Keratinocyte (primary cell): Measurements from ENCODE around the gene PCA3. TPM values are rescaled to one million over a fixed set of nuclear protein-coding genes. Genes with fewer than 3 reads are reported as not detected.

ENCODE experiments used
- DNase-seq: peaks from one replicate; pipeline ENCODE4 v3.0.0-alpha.2; 2011; ENCODE audit warnings: low read depth, missing footprints, low spot score
- FAIRE-seq: peaks from 2 replicates; lab custom pipeline; 2011; peaks lifted over from hg19 to GRCh38; lab: Jason Lieb, UNC
- H2AFZ ChIP-seq: 2 replicates; pipeline ENCODE4 v1.6.0; 2012; ENCODE audit warnings: low read length, control low read depth, inconsistent platforms; ENCODE audit not compliant: control insufficient read depth
- H3K27ac ChIP-seq: 2 replicates; pipeline ENCODE4 v1.5.1; 2011; ENCODE audit warnings: low read length; ENCODE audit not compliant: control insufficient read depth, insufficient read depth
- H3K27me3 ChIP-seq: 3 replicates; pipeline ENCODE4 v1.6.0; 2011; ENCODE audit warnings: low read length; ENCODE audit not compliant: control insufficient read depth, insufficient read depth; ENCODE audit errors: extremely low read depth
- H3K36me3 ChIP-seq, 2 experiments: 2 replicates in 1 of 2; 3 replicates in 1 of 2; pipeline ENCODE4 v1.5.1; 2011; ENCODE audit warnings: low read length in 2 of 2, mild to moderate bottlenecking in 1 of 2; ENCODE audit not compliant: control insufficient read depth in 2 of 2, insufficient read depth in 2 of 2; ENCODE audit errors: extremely low read depth in 1 of 2
- H3K4me1 ChIP-seq: 3 replicates; pipeline ENCODE4 v1.5.1; 2011; ENCODE audit warnings: low read length; ENCODE audit not compliant: control insufficient read depth, insufficient read depth; ENCODE audit errors: extremely low read depth
- H3K4me2 ChIP-seq: 3 replicates; pipeline ENCODE4 v1.6.0; 2011; ENCODE audit warnings: low read depth, low read length; ENCODE audit not compliant: control insufficient read depth, insufficient read depth; ENCODE audit errors: extremely low read depth
- H3K4me3 ChIP-seq, 3 experiments: fragments of 200-600 bp in 1 of 3; sonication (generic) in 1 of 3; 2 replicates in 2 of 3; 3 replicates in 1 of 3; pipeline ENCODE4 v1.5.1; 2011 to 2016; ENCODE audit warnings: low read length in 3 of 3, mild to moderate bottlenecking in 3 of 3, control low read depth in 2 of 3, inconsistent platforms in 1 of 3, low read depth in 1 of 3, mixed read lengths in 1 of 3, mixed run types in 1 of 3, moderate library complexity in 1 of 3; ENCODE audit not compliant: control insufficient read depth in 2 of 3, insufficient read depth in 2 of 3; ENCODE audit errors: extremely low read depth in 1 of 3
- H3K79me2 ChIP-seq: 2 replicates; pipeline ENCODE4 v1.6.0; 2012; ENCODE audit warnings: low read length; ENCODE audit not compliant: control insufficient read depth, insufficient read depth
- H3K9ac ChIP-seq: 3 replicates; pipeline ENCODE4 v1.6.0; 2011; ENCODE audit warnings: low read length; ENCODE audit not compliant: control insufficient read depth, insufficient read depth; ENCODE audit errors: extremely low read depth
- H3K9me1 ChIP-seq: 3 replicates; pipeline ENCODE4 v1.6.0; 2011; ENCODE audit warnings: low read length; ENCODE audit not compliant: control insufficient read depth, insufficient read depth; ENCODE audit errors: extremely low read depth
- H3K9me3 ChIP-seq: 2 replicates; pipeline ENCODE4 v1.5.1; 2012; ENCODE audit warnings: low read depth, low read length; ENCODE audit not compliant: control insufficient read depth
- H4K20me1 ChIP-seq: 3 replicates; pipeline ENCODE4 v1.6.0; 2011; ENCODE audit warnings: low read length; ENCODE audit not compliant: control insufficient read depth, insufficient read depth; ENCODE audit errors: extremely low read depth
- CTCF ChIP-seq, 3 experiments: IDR thresholded peaks in 1 of 3; conservative IDR thresholded peaks in 1 of 3; optimal IDR thresholded peaks in 1 of 3; 2 replicates in 2 of 3; 3 replicates in 1 of 3; pipeline versions ENCODE3 to v1.5.1; 2011; ENCODE audit warnings: low read length in 3 of 3, mild to moderate bottlenecking in 3 of 3, moderate library complexity in 2 of 3, control low read depth in 1 of 3, inconsistent platforms in 1 of 3; ENCODE audit not compliant: insufficient read depth in 2 of 3; ENCODE audit errors: extremely low read depth in 1 of 3
- EZH2 ChIP-seq: IDR thresholded peaks from one replicate; pipeline ENCODE4 v1.6.1; 2012; ENCODE audit warnings: inconsistent platforms, mild to moderate bottlenecking, low read length, moderate library complexity
- dilution Hi-C: fragments of 300-500 bp; cut with MboI; formaldehyde crosslinking; loops from one replicate; pipeline ENCODE4 v1.7.0; 2020; ENCODE audit warnings: low sequenced_read_pairs; ENCODE audit not compliant: extremely low pct_ligation_motif_present
- polyA plus RNA-seq, 5 experiments: library from polyadenylated mRNA; depleted of rRNA in 3 of 5; stranded (reverse) in 3 of 5; stranded (forward) in 1 of 5; unstranded in 1 of 5; fragments of >200 nt; gene quantifications; 1 replicate in 1 of 5; 2 replicates in 3 of 5; 3 replicates in 1 of 5; pipeline versions ENCODE4 v1.2.1 to v1.2.3, GENCODE V29; 2011 to 2012; ENCODE audit warnings: missing spikeins in 2 of 5, low read depth in 1 of 5, low replicate concordance in 1 of 5

PCA3 gene
- polyA plus RNA-seq, 1 donor (not counting 4 experiments of a cell fraction or from before 2014, with no cell fraction given), result not detected

GRCh38 chr9:76799473-76799872 is 35.2 kb downstream of the PCA3 start:
- dilution Hi-C loops, result no loop called here
- H3K27me3 ChIP-seq, result no peaks in the 10 kb centered on the region
- FAIRE-seq (no peak), DNase-seq (no peak)
- H3K4me1 ChIP-seq, result no peaks in the 10 kb centered on the region
- H3K79me2 ChIP-seq, result no peaks in the 10 kb centered on the region
- H2AFZ ChIP-seq, result no peak overlapping the region
- no peaks in the 10 kb centered on the region for H3K36me3 ChIP-seq
- H3K9me3 ChIP-seq, result no peaks in the 10 kb centered on the region
- H3K27ac ChIP-seq, result no peak overlapping the region
- no peaks in the 10 kb centered on the region for H4K20me1 ChIP-seq
- no peak overlapping the region for H3K4me3 ChIP-seq
- no peak overlapping the region for H3K4me2 ChIP-seq
- no peak for TF ChIP-seq EZH2
- no peak for TF ChIP-seq CTCF (optimal IDR thresholded peaks at IDR 0.05 in 1 of 3, IDR thresholded peaks at IDR 0.05 in 1 of 3, conservative IDR thresholded peaks at IDR 0.05 in 1 of 3; ENCODE audit: extremely low read depth in 1 of 3, insufficient read depth in 2 of 3, low read length in 3 of 3)
- no peaks in the 10 kb centered on the region for H3K9me1 ChIP-seq
- no peak overlapping the region for H3K9ac ChIP-seq

- no peaks in the 10 kb centered on the region for H4K20me1 ChIP-seq
- no peak overlapping the region for H3K27ac ChIP-seq
- dilution Hi-C loops, result loop anchor here (25.0 kb wide), 1 partner anchor 186 kb away; no protein-coding TSS in a partner anchor
- no peaks in the 10 kb centered on the region for H3K9me1 ChIP-seq
- H3K79me2 ChIP-seq, result no peaks in the 10 kb centered on the region
- FAIRE-seq (no peak), DNase-seq (no peak)
- TF ChIP-seq EZH2 (no peak), CTCF (optimal IDR thresholded peaks at IDR 0.05 in 1 of 3, IDR thresholded peaks at IDR 0.05 in 1 of 3, conservative IDR thresholded peaks at IDR 0.05 in 1 of 3; ENCODE audit: extremely low read depth in 1 of 3, insufficient read depth in 2 of 3, low read length in 3 of 3) (no peak)
- H2AFZ ChIP-seq, result no peak overlapping the region
- no peaks in the 10 kb centered on the region for H3K27me3 ChIP-seq
- H3K9ac ChIP-seq, result no peak overlapping the region
- no peaks in the 10 kb centered on the region for H3K4me1 ChIP-seq
- H3K9me3 ChIP-seq, result no peaks in the 10 kb centered on the region
- no peaks in the 10 kb centered on the region for H3K36me3 ChIP-seq
- no peak overlapping the region for H3K4me2 ChIP-seq
- H3K4me3 ChIP-seq, result no peak overlapping the region
These were observed 36.7 kb downstream of the PCA3 start for GRCh38 chr9:76800901-76801300.
